Mucosa of stomach (tissue), 1 donor: ENCODE measurements around the gene CHIT1.

Experiments used
- H3K27me3 ChIP-seq: one replicate; pipeline ENCODE4 v1.7.0; 2013; ENCODE audit warnings: mild to moderate bottlenecking, low read length; ENCODE audit not compliant: control insufficient read depth, insufficient read depth
- H3K36me3 ChIP-seq: one replicate; pipeline ENCODE4 v1.7.0; 2013; ENCODE audit warnings: low read length; ENCODE audit not compliant: control insufficient read depth, insufficient read depth
- H3K4me1 ChIP-seq: one replicate; pipeline ENCODE4 v1.7.0; 2013; ENCODE audit warnings: mild to moderate bottlenecking, low read length; ENCODE audit not compliant: control insufficient read depth, insufficient read depth
- H3K4me3 ChIP-seq: one replicate; pipeline ENCODE4 v1.7.0; 2013; ENCODE audit warnings: low read length
- H3K9ac ChIP-seq: one replicate; pipeline ENCODE4 v1.7.0; 2013; ENCODE audit warnings: mild to moderate bottlenecking, low read length, moderate library complexity
- H3K9me3 ChIP-seq: one replicate; pipeline ENCODE4 v1.7.0; 2013; ENCODE audit warnings: mild to moderate bottlenecking, low read length, moderate library complexity; ENCODE audit not compliant: control insufficient read depth
- donor health status: Pancreatic carcinoma.

Gene CHIT1

DNA sequence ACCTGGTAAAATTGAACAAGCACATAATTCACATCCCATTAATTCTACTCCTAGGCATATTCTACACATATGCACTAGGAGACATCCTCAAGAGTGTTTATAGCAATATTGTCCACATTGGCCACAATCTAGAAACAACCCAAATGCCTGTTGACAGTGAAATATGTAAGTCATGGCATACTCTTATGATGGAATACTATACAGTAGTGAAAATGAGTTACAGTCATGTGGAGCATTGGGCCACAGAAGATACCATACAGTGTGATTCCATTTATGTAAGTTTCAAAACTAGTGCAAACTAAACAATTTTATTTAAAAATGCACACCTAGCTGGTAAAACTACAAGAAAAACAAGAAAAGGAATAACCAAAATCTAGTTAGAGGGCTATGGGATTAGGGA, 19.1 kb downstream of the CHIT1 start:
- no peaks in the 10 kb centered on the region for H3K27me3 ChIP-seq
- H3K4me1 ChIP-seq = no peaks in the 10 kb centered on the region
- no peak overlapping the region for H3K4me3 ChIP-seq
- no peaks in the 10 kb centered on the region for H3K36me3 ChIP-seq
- H3K9me3 ChIP-seq = no peaks in the 10 kb centered on the region
- H3K9ac ChIP-seq = no peak overlapping the region

- no peak overlapping the region for H3K9ac ChIP-seq
Observed at GRCh38 chr1:203208181-203208580, 21.3 kb downstream of the CHIT1 start.

DNA sequence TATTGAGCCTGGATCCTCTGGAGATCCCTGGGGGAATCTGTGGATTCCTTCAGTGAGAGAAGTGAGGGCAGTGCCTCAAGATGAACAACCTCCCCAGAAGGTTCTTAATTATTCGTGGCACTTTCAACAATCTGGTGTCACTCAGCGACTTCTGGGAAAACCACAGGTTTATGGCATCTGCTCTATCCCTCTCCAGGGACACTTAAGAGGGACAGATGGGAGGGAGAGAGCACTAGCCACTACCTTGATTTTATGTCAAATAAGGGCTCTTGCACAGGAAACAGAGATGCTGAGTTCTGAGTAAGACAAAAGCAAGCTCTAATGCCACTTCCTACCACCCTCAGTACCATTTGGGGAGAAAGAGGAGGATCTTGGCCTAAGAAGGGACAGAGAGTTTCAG, 21.7 kb downstream of the CHIT1 start:
- Histone ChIP-seq H3K9me3 (no peaks in the 10 kb centered on the region), H3K4me1 (no peaks in the 10 kb centered on the region), H3K36me3 (no peaks in the 10 kb centered on the region), H3K9ac (no peak overlapping the region), H3K27me3 (no peaks in the 10 kb centered on the region), H3K4me3 (no peak overlapping the region)

More at GRCh38 chr1:203208181-203208580, 21.3 kb downstream of the CHIT1 start:
- H3K9me3 ChIP-seq = no peaks in the 10 kb centered on the region
- H3K27me3 ChIP-seq = no peaks in the 10 kb centered on the region
- no peak overlapping the region for H3K4me3 ChIP-seq
- H3K36me3 ChIP-seq = no peaks in the 10 kb centered on the region
- no peaks in the 10 kb centered on the region for H3K4me1 ChIP-seq

DNA sequence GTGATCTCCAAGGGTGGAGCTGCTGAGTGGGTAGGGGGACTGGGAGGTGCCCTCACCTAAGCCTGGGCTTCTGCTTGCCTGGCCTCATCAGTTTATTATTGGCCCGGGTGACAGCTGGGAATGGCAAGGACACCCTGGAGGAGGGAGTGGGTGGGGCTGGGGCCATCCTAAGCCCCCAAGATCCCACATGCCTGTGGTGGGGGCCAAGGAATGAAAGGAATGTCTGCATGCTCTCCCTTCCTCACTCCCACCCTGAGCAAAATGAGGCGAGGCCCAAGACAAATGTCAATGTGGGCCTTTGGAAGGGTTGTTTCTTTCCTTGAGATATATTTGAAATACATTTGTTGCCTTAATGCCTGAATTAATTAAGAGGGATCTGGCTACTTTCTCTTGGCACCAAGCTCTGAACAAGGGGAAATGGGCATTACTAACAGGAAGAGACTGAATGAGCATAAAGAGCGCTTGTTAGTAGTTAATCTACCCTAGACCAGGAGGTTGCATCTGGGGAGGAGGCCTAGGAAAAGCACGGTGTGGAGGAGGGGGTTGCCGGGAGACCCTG, 23.3 kb downstream of the CHIT1 start:
- Histone ChIP-seq H3K9ac (no peak overlapping the region), H3K4me3 (no peak overlapping the region), H3K27me3 (no peaks in the 10 kb centered on the region), H3K36me3 (no peaks in the 10 kb centered on the region), H3K4me1 (no peaks in the 10 kb centered on the region), H3K9me3 (no peaks in the 10 kb centered on the region)

DNA sequence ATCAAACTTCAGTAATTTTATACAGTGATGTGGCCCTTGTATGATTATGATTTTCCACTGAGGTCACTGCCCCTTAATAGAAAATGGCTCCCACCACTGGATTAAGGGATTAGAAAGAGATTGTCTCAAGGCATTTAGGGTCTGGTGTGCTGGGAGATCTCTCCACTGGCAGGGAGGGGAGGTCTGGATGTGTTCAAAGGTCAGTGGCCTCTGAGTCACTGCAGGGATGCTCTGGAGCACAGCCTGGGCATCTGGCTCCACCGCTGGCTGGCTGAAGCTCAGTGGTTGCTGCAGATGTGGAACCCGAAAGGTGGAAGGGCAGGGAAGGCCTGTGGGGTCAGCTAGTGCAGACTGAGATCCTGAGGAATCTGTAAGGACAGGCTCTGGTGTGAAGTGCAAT, 24.7 kb downstream of the CHIT1 start:
- H3K4me1 ChIP-seq = no peaks in the 10 kb centered on the region
- H3K27me3 ChIP-seq = peaks cover 3% of the 10 kb centered on the region
- no peak overlapping the region for H3K9ac ChIP-seq
- H3K9me3 ChIP-seq = no peaks in the 10 kb centered on the region
- H3K36me3 ChIP-seq = no peaks in the 10 kb centered on the region
- no peak overlapping the region for H3K4me3 ChIP-seq

- Histone ChIP-seq H3K4me3 (no peak overlapping the region), H3K9ac (no peak overlapping the region), H3K9me3 (no peaks in the 10 kb centered on the region), H3K36me3 (no peaks in the 10 kb centered on the region), H3K4me1 (no peaks in the 10 kb centered on the region), H3K27me3 (peaks cover 8% of the 10 kb centered on the region)
Observed at GRCh38 chr1:203202431-203203245, 26.8 kb downstream of the CHIT1 start.

DNA sequence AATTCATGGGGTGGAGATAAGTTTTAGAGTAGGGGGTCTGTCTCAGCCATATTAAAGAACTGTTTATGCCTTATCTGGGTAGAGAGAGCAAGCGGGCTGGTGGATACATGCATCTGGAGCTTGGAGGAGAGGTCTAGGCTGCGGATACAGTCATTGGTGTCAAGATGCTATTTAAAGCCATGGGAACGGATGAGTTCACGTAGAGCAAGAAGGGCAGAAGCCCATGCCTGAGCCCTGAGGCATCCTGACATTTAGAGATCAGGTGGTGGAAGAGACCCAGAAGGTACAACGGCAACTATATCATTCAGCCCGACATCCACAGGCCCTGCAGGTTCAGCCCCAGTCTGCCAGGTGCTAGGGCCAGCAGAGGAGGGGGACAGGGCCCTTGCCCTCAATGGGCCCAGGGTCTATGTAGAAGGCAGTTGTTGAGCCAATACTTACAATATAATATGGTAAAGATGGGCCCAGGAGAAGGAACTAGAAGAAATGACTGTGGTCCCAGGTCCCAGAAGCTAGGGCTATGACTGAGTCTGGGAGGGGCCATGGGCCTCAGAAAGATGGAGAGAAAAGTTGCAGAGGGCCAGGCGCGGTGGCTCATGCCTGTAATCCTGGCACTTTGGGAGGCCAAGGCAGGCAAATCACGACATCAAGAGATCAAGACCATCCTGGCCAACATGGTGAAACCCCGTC, 27.8 kb downstream of the CHIT1 start:
- Histone ChIP-seq H3K36me3 (no peaks in the 10 kb centered on the region), H3K9me3 (no peaks in the 10 kb centered on the region), H3K27me3 (peaks cover 8% of the 10 kb centered on the region), H3K9ac (no peak overlapping the region), H3K4me1 (no peaks in the 10 kb centered on the region), H3K4me3 (no peak overlapping the region)

- H3K27me3 ChIP-seq = peaks cover 8% of the 10 kb centered on the region
- no peak overlapping the region for H3K4me3 ChIP-seq
- no peaks in the 10 kb centered on the region for H3K9me3 ChIP-seq
- H3K4me1 ChIP-seq = no peaks in the 10 kb centered on the region
- no peak overlapping the region for H3K9ac ChIP-seq
- no peaks in the 10 kb centered on the region for H3K36me3 ChIP-seq
Observed at GRCh38 chr1:203200916-203201315, 28.6 kb downstream of the CHIT1 start.

DNA sequence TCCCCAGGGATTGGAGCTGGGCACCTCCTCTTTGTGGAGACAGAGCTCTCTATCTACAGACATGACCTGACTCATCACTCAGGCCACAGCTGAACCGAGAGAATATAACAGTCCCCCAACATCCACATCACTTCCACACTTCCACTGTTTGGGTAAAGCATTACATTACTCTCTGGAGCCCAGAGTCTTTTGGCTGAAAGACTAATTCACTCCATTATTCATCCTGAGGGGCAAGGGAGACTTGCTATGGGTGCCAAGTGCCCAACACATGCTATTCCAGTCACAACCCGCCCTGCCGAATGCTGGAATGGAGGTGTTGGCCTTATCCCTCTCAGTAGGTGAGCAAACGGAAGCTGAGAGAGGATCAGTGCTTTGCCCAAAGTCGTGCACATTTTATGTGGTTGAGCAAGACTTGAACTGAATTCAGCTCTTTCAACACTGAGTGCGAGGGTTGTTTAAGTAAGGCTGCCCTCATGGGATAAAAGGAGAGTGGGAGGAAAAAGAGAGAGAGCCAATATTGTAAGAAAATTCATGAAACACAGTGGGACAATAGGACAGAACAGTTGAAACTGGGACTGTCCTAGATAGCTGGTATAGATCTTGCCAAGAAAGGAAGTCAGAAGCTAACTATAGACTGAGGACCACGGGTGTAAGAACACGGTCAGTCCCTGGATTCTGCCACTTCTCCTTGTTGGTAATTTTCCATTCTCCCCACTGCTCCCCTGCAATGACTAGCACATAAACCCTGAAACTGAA, 29.5 kb downstream of the CHIT1 start:
- Histone ChIP-seq H3K9ac (no peak overlapping the region), H3K4me3 (no peak overlapping the region), H3K36me3 (no peaks in the 10 kb centered on the region), H3K4me1 (no peaks in the 10 kb centered on the region), H3K27me3 (peaks cover 8% of the 10 kb centered on the region), H3K9me3 (no peaks in the 10 kb centered on the region)

GRCh38 chr1:203199481-203199815, 30.0 kb downstream of the CHIT1 start:
- no peaks in the 10 kb centered on the region for H3K9me3 ChIP-seq
- no peak overlapping the region for H3K9ac ChIP-seq
- H3K4me3 ChIP-seq = no peak overlapping the region
- peaks cover 8% of the 10 kb centered on the region for H3K27me3 ChIP-seq
- H3K36me3 ChIP-seq = no peaks in the 10 kb centered on the region
- no peaks in the 10 kb centered on the region for H3K4me1 ChIP-seq

DNA sequence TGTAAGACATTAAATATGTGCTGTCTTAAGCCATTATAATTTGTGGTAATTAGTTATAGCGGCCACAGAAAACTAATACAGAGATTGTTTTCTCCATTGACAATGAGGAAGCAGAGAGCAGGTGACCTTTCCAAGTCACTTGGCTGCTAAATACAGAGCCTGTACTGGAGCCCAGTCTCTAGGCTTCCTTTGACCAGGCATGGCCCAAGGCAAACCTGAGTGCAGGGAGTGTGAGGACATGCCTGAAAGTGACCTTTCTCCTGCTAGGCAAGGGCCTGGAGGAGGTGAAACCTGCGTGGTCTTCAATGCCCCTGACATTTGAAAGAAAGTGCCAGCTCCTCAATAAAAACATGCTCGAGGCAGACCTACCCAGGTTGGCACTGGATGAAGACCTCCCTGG, 30.5 kb downstream of the CHIT1 start:
- no peak overlapping the region for H3K4me3 ChIP-seq
- H3K9me3 ChIP-seq = no peaks in the 10 kb centered on the region
- H3K4me1 ChIP-seq = no peaks in the 10 kb centered on the region
- no peak overlapping the region for H3K9ac ChIP-seq
- H3K36me3 ChIP-seq = no peaks in the 10 kb centered on the region
- H3K27me3 ChIP-seq = peaks cover 8% of the 10 kb centered on the region

DNA sequence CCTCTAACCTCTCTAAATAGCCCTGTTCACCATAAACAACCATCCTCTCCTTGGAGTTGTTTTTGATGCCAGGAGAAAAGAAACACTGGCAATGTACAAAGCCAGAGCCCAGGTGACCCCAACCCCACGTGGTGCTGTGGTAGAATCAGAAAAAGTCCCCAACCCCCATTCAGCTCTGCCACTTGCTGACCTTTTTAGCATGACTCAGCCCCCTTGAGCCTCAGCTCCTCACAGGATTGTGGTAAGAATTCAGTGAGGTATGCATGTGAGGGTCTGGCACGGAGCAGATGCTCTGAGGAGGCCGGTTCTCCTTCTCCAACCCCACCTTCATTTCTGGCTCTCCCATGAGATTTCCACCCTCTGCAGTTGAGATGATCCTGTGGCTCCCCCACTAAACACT, 31.8 kb downstream of the CHIT1 start:
- Histone ChIP-seq H3K4me1 (no peaks in the 10 kb centered on the region), H3K36me3 (no peaks in the 10 kb centered on the region), H3K4me3 (no peak overlapping the region), H3K27me3 (peaks cover 8% of the 10 kb centered on the region), H3K9ac (no peak overlapping the region), H3K9me3 (no peaks in the 10 kb centered on the region)
